ENCODE measurements around the gene CYP19A1. TPM values are rescaled to one million over a fixed set of nuclear protein-coding genes. Genes with fewer than 3 reads are reported as not detected.
"Not testable (repeated sequence)": the region's sequence is repeated elsewhere in the genome, so short reads cannot be mapped to it uniquely, and the experiment has no call there.

Gene CYP19A1
- total RNA-seq, 1 donor from 2014 or later = not detected

DNA sequence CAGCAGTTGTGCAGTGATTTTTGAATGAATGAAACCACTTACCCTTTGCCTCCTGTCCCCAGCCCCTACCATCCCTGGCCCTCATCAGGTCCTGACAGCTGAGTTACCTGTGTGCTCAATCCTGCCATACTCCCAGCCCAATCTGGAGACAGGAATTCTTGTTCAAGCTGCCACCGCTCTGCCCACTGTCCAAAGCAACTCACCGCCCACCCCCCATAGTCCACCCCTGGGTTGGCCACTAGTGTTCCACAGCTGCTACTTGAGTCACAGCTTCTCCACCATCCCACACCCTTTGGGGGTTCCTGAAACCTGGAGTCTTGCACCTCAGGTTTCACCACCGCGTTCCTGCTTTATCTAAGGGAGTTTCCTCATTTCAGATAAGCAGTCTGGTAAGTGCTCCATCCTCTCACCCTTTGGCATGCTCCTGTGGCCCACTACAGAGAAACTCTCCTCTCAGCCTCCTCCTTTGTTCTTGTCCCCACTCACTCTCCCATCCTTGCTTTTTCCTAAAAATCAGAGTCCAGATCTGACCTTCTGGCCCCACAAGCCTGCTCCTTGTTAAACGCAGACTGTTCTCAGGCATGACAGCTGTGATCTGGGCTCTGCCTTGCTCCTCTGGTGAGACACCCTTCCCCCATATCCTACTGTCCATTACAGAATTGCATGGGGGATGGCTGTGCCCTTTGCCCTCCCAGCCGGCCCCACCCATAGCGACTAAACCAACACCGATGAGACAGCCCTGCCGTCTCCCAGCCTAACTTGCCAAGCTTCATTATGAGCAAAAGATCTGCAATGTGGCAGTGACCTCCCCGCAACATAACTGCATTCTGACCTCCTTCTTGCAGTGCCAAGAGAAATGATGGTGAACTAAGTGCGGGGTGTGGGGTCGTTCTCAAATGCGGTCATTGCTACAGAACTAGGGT, 50.0 kb downstream of the CYP19A1 start:
- no peak overlapping the region for H3K4me3 Mint-ChIP-seq (ENCODE audit: unreplicated experiment)
- H3K4me1 Mint-ChIP-seq (ENCODE audit: low read depth) = peaks cover 6% of the 10 kb centered on the region
- no peaks in the 10 kb centered on the region for H3K36me3 Mint-ChIP-seq (ENCODE audit: low read depth)

GRCh38 chr15:51286816-51287215, 51.6 kb downstream of the CYP19A1 start:
- TF ChIP-seq CTCF (IDR thresholded peaks at IDR 0.05) = no peak
- no peak for DNase-seq (ENCODE audit: low spot score)
- no peaks in the 10 kb centered on the region for H3K9me3 Mint-ChIP-seq (ENCODE audit: low read depth)
- peaks cover 20% of the 10 kb centered on the region for H3K27me3 Mint-ChIP-seq (ENCODE audit: low read depth)
- H3K4me1 Mint-ChIP-seq (ENCODE audit: low read depth) = peaks cover 6% of the 10 kb centered on the region
- H3K36me3 Mint-ChIP-seq (ENCODE audit: low read depth) = no peaks in the 10 kb centered on the region
- H3K27ac Mint-ChIP-seq (ENCODE audit: unreplicated experiment) = no peak overlapping the region
- no peak overlapping the region for H3K4me3 Mint-ChIP-seq (ENCODE audit: unreplicated experiment)

More for the DNA sequence above, 50.0 kb downstream of the CYP19A1 start:
- no peak for TF ChIP-seq CTCF (IDR thresholded peaks at IDR 0.05)
- no peak for DNase-seq (ENCODE audit: low spot score)
- no peaks in the 10 kb centered on the region for H3K9me3 Mint-ChIP-seq (ENCODE audit: low read depth)
- peaks cover 19% of the 10 kb centered on the region for H3K27me3 Mint-ChIP-seq (ENCODE audit: low read depth)
- H3K27ac Mint-ChIP-seq (ENCODE audit: unreplicated experiment) = no peak overlapping the region

DNA sequence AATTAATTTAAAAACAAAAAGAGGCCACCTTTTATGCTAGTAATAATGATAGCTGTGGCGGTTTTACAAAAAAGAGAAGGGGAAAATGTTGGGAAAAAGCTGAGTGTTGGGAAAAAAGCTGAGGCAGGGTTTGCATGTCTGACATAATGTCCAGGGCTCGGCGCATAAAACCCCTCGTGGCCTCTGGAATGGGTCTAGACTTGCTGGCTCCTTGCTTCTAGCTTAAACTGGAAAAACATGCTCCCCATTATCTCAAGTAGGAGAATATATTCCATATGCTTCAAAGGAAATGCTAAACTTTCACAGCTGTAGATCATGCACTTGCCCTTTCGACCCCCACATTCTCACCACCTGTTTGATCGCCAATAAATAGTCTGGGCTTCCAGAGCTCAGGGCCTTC, 53.0 kb downstream of the CYP19A1 start:
- H3K4me3 Mint-ChIP-seq (ENCODE audit: unreplicated experiment) = no peak overlapping the region
- peaks cover 10% of the 10 kb centered on the region for H3K4me1 Mint-ChIP-seq (ENCODE audit: low read depth)
- H3K27ac Mint-ChIP-seq (ENCODE audit: unreplicated experiment) = no peak overlapping the region
- no peaks in the 10 kb centered on the region for H3K9me3 Mint-ChIP-seq (ENCODE audit: low read depth)
- H3K27me3 Mint-ChIP-seq (ENCODE audit: low read depth) = peaks cover 15% of the 10 kb centered on the region
- no peak for DNase-seq (ENCODE audit: low spot score)
- H3K36me3 Mint-ChIP-seq (ENCODE audit: low read depth) = no peaks in the 10 kb centered on the region
- no peak for TF ChIP-seq CTCF (IDR thresholded peaks at IDR 0.05)

- Mint-ChIP-seq H3K36me3 (ENCODE audit: low read depth) (no peaks in the 10 kb centered on the region), H3K4me3 (ENCODE audit: unreplicated experiment) (no peak overlapping the region), H3K27ac (ENCODE audit: unreplicated experiment) (no peak overlapping the region), H3K4me1 (ENCODE audit: low read depth) (peaks cover 10% of the 10 kb centered on the region), H3K9me3 (ENCODE audit: low read depth) (no peaks in the 10 kb centered on the region), H3K27me3 (ENCODE audit: low read depth) (peaks cover 15% of the 10 kb centered on the region)
- no peak for TF ChIP-seq CTCF (IDR thresholded peaks at IDR 0.05)
- no peak for DNase-seq (ENCODE audit: low spot score)
Observed at GRCh38 chr15:51284871-51285270, 53.5 kb downstream of the CYP19A1 start.

DNA sequence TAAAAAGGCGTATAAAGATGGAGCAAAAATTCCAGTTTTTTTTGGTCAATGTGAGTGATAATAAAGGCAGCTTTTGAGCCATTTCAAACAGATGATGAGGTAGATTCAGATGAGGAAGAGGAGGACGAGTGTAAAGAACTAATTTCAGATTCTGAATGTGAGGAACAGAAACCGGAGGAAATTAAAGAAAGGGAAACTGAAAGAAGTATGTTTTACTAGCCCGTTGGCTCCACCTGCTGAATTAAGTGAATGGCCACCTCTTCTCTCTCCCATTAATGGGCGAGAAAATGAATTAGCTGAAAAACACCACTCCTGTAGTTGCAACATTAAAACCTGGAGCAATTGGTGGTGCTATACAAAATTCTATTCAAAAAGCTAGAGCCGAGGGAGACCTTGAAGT, 55.4 kb downstream of the CYP19A1 start:
- H3K9me3 Mint-ChIP-seq (ENCODE audit: low read depth) = no peaks in the 10 kb centered on the region
- no peak overlapping the region for H3K4me3 Mint-ChIP-seq (ENCODE audit: unreplicated experiment)
- H3K27ac Mint-ChIP-seq (ENCODE audit: unreplicated experiment) = no peak overlapping the region
- H3K36me3 Mint-ChIP-seq (ENCODE audit: low read depth) = no peaks in the 10 kb centered on the region
- H3K27me3 Mint-ChIP-seq (ENCODE audit: low read depth) = peaks cover 24% of the 10 kb centered on the region
- DNase-seq (ENCODE audit: low spot score) = no peak
- no peak for TF ChIP-seq CTCF (IDR thresholded peaks at IDR 0.05)
- H3K4me1 Mint-ChIP-seq (ENCODE audit: low read depth) = peaks cover 4% of the 10 kb centered on the region

GRCh38 chr15:51282241-51282640, 56.2 kb downstream of the CYP19A1 start:
- not testable (repeated sequence) for H3K9me3 Mint-ChIP-seq (ENCODE audit: low read depth); H3K4me1 Mint-ChIP-seq (ENCODE audit: low read depth); DNase-seq (ENCODE audit: low spot score); H3K27ac Mint-ChIP-seq (ENCODE audit: unreplicated experiment); H3K4me3 Mint-ChIP-seq (ENCODE audit: unreplicated experiment); H3K36me3 Mint-ChIP-seq (ENCODE audit: low read depth)
- peaks cover 26% of the 10 kb centered on the region for H3K27me3 Mint-ChIP-seq (ENCODE audit: low read depth)

Data from chondrocyte (in vitro differentiated cells).